NB4 (cell line): ENCODE data around the gene GRID2.

ENCODE experiments used
- CTCF ChIP-seq: IDR thresholded peaks from one replicate; pipeline ENCODE4 v1.5.1; 2012; ENCODE audit warnings: low read depth, low read length
- MYC ChIP-seq: IDR thresholded peaks from 2 replicates; pipeline ENCODE4 v1.6.1; 2011; ENCODE audit warnings: low read depth, low read length
- POLR2A ChIP-seq: IDR thresholded peaks from 2 replicates; pipeline ENCODE4 v1.6.1; 2011; ENCODE audit warnings: mild to moderate bottlenecking; ENCODE audit not compliant: insufficient read length; ENCODE audit errors: extremely low read depth

DNA sequence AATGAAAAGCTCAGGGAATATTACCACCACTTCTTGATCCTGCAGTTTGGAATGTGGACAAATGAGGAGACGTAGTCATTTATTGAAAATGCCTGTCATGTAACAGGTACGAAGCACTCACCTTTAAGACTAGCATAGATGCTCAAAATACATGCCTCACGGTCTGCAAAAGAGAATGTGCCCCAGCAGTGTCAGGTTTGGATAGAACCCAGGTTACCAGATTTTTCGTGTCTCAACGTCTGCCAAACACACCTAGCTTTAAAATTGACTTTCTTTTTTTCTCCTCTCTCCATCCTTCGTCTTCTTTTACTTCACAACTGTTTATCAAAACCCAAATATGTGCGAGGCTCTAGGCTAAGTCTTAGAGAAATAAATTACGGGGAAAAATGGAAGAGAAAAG, 918.0 kb downstream of the GRID2 start:
- TF ChIP-seq MYC (no peak), CTCF (no peak), POLR2A (no peak)
